GM12878 (cell line): ENCODE measurements around the gene PDE9A. TPM values are rescaled to one million over a fixed set of nuclear protein-coding genes. Genes with fewer than 3 reads are reported as not detected.

Source experiments
- ATAC-seq: fragments of 200-7000 bp; cut with Tn5 transposase; 3 replicates; pipeline ENCODE4 v1.9.1; 2020; ENCODE audit warnings: mild to moderate bottlenecking, moderate library complexity
- BruUV-seq: library from RNA; stranded (reverse); fragments of 400-500 nt; replicated peaks from 2 replicates; lab custom pipeline; 2021; lab: Mats Ljungman, UMichigan
- CTCF ChIA-PET: fragments of 300-600 bp; sonication (Branson Sonifier 250); formaldehyde crosslinking; extraction: SDS; loops from one replicate; lab custom pipeline; 2021; ENCODE audit warnings: inconsistent platforms; lab: Yijun Ruan, JAX
- POLR2A ChIA-PET: fragments of 350-600 bp; formaldehyde crosslinking; extraction: SDS; loops from one replicate; lab custom pipeline; 2021; ENCODE audit warnings: inconsistent platforms; lab: Charles Lee
- RAD21 ChIA-PET: fragments of 300-600 bp; sonication (Branson Sonifier 250); formaldehyde crosslinking; loops from one replicate; lab custom pipeline; 2023; ENCODE audit warnings: antibody characterized with exemption; ENCODE audit not compliant: unreplicated experiment; lab: Charles Lee
- SMC1A ChIA-PET: fragments of 300-600 bp; sonication (Branson Sonifier 250); formaldehyde crosslinking; loops from one replicate; lab custom pipeline; 2023; ENCODE audit not compliant: unreplicated experiment, uncharacterized antibody; lab: Charles Lee
- DNase-seq: peaks from one replicate; pipeline ENCODE4 v3.0.0-alpha.2; 2011; ENCODE audit warnings: low read depth, low spot score
- FAIRE-seq: peaks from 3 replicates; lab custom pipeline; 2011; peaks lifted over from hg19 to GRCh38; lab: Jason Lieb, UNC
- H2AFZ ChIP-seq: 2 replicates; pipeline ENCODE4 v1.6.0; 2011; ENCODE audit warnings: low read depth, low read length, control low read depth; ENCODE audit not compliant: control insufficient read depth
- H3K27ac ChIP-seq: 2 replicates; pipeline ENCODE4 v1.5.1; 2011; ENCODE audit warnings: control low read depth; ENCODE audit not compliant: control insufficient read depth, insufficient read depth
- H3K27me3 ChIP-seq, 2 experiments: replicated peaks in 1 of 2; 2 replicates each; pipeline versions ENCODE4 v1.6.0 to v1.6.1; 2011; ENCODE audit warnings: low read length in 1 of 2; ENCODE audit not compliant: control insufficient read depth in 2 of 2, insufficient read depth in 2 of 2
- H3K36me3 ChIP-seq, 2 experiments: 2 replicates each; pipeline ENCODE4 v1.5.1; 2011; ENCODE audit warnings: low read length in 1 of 2; ENCODE audit not compliant: control insufficient read depth in 2 of 2, insufficient read depth in 2 of 2
- H3K4me1 ChIP-seq: 2 replicates; pipeline ENCODE4 v1.6.1; 2011; ENCODE audit warnings: mild to moderate bottlenecking, low read length, moderate library complexity, mixed read lengths; ENCODE audit not compliant: control insufficient read depth, insufficient read depth
- H3K4me2 ChIP-seq: 2 replicates; pipeline ENCODE4 v1.6.0; 2011; ENCODE audit warnings: control low read depth; ENCODE audit not compliant: control insufficient read depth, insufficient read depth
- H3K4me3 ChIP-seq: fragments of 200-600 bp; sonication (generic); 2 replicates; pipeline ENCODE4 v1.5.1; 2016
- H3K79me2 ChIP-seq: 2 replicates; pipeline ENCODE4 v1.6.0; 2011; ENCODE audit warnings: low read length; ENCODE audit not compliant: control insufficient read depth, insufficient read depth
- H3K9ac ChIP-seq: 2 replicates; pipeline ENCODE4 v1.8.0; 2011; ENCODE audit warnings: low read length, control low read depth, mixed read lengths; ENCODE audit not compliant: control insufficient read depth, insufficient read depth
- H3K9me3 ChIP-seq: replicated peaks from 3 replicates; pipeline ENCODE4 v1.5.1; 2011; ENCODE audit warnings: mild to moderate bottlenecking, low read length; ENCODE audit not compliant: control insufficient read depth, insufficient read depth
- H4K20me1 ChIP-seq: 2 replicates; pipeline ENCODE4 v1.6.0; 2011; ENCODE audit not compliant: control insufficient read depth, insufficient read depth
- CREM ChIP-seq: IDR thresholded peaks from 2 replicates; pipeline ENCODE4 v1.6.1; 2014; ENCODE audit warnings: antibody characterized with exemption, low read depth
- ELK1 ChIP-seq: IDR thresholded peaks from 2 replicates; pipeline ENCODE4 v1.6.1; 2012; ENCODE audit warnings: low read depth, low read length, improper control_type of control experiment
- FOS ChIP-seq: IDR thresholded peaks from 3 replicates; pipeline ENCODE4 v1.6.1; 2011; ENCODE audit warnings: borderline replicate concordance; ENCODE audit not compliant: insufficient read length; ENCODE audit errors: extremely low read depth
- HDAC6 ChIP-seq: fragments of 200-600 bp; sonication (generic); IDR thresholded peaks from one replicate; pipeline ENCODE4 v1.8.0; 2017; ENCODE audit warnings: antibody characterized with exemption; ENCODE audit not compliant: unreplicated experiment
- HSF1 ChIP-seq: fragments of 150-350 bp; IDR thresholded peaks from 2 replicates; pipeline ENCODE4 v1.6.1; 2014; ENCODE audit warnings: mild to moderate bottlenecking, low read depth, low read length
- IKZF2 ChIP-seq, 2 experiments: fragments of 450-650 bp; IDR thresholded peaks; 2 replicates each; pipeline ENCODE4 v1.6.1; 2017; ENCODE audit warnings: mild to moderate bottlenecking in 2 of 2, moderate library complexity in 2 of 2
- KAT2A ChIP-seq: conservative IDR thresholded peaks from 2 replicates; pipeline ENCODE4 v1.6.1; 2011; ENCODE audit warnings: low read depth, low read length; ENCODE audit not compliant: control insufficient read depth
- LARP7 ChIP-seq: fragments of 450-650 bp; IDR thresholded peaks from 2 replicates; pipeline ENCODE4 v1.6.1; 2017; ENCODE audit warnings: mild to moderate bottlenecking
- MTA2 ChIP-seq: fragments of 450-650 bp; IDR thresholded peaks from 2 replicates; pipeline ENCODE4 v1.6.1; 2016; ENCODE audit warnings: low read depth, mild to moderate bottlenecking, moderate library complexity
- PBX3 ChIP-seq: IDR thresholded peaks from 2 replicates; pipeline ENCODE4 v1.6.1; 2011; ENCODE audit warnings: mild to moderate bottlenecking, low read depth, low read length, moderate library complexity; ENCODE audit not compliant: insufficient replicate concordance
- RAD21 ChIP-seq: IDR thresholded peaks from 2 replicates; pipeline ENCODE4 v1.6.1; 2011; ENCODE audit warnings: mild to moderate bottlenecking, low read depth, low read length, moderate library complexity; ENCODE audit not compliant: insufficient read depth
- RB1 ChIP-seq: fragments of 450-650 bp; formaldehyde crosslinking; IDR thresholded peaks from 2 replicates; pipeline ENCODE4 v1.6.1; 2017; ENCODE audit warnings: mild to moderate bottlenecking, borderline replicate concordance
- SMC3 ChIP-seq: IDR thresholded peaks from 2 replicates; pipeline ENCODE4 v1.6.1; 2011; ENCODE audit warnings: low read length, improper control_type of control experiment, borderline replicate concordance
- TARDBP ChIP-seq: IDR thresholded peaks from 2 replicates; pipeline ENCODE4 v1.6.1; 2016; ENCODE audit warnings: borderline replicate concordance
- WRNIP1 ChIP-seq: IDR thresholded peaks from 2 replicates; pipeline ENCODE4 v1.6.1; 2011; ENCODE audit warnings: low read depth, low read length, improper control_type of control experiment, borderline replicate concordance
- WGBS: methylation state at CpG from one replicate; pipeline ENCODE4 v1.1.6; 2016; ENCODE audit warnings: low lambda C conversion rate; ENCODE audit not compliant: insufficient replicate concordance, insufficient coverage; ENCODE audit errors: missing lambda C conversion rate; 5-methylcytosine and 5-hydroxymethylcytosine counted together
- in situ Hi-C: fragments of 300-500 bp; cut with MboI; formaldehyde crosslinking; loops from 9 replicates; pipeline ENCODE4 v1.14.3; 2018; ENCODE audit warnings: mixed read lengths
- intact Hi-C: fragments of 100-400 bp; cut with micrococcal nuclease; formaldehyde crosslinking; loops from one replicate; pipeline ENCODE4 v1.14.2; 2022; ENCODE audit not compliant: unreplicated experiment
- polyA plus RNA-seq, 11 experiments: library from polyadenylated mRNA; depleted of rRNA in 4 of 11; unstranded in 6 of 11; stranded (reverse) in 5 of 11; fragments of >200 nt; fragmentation: Nextera tagmentation in 4 of 11; fragmentation: Illumina TruSeq in 1 of 11; extraction: Ambion mirVana in 4 of 11; extraction: Trizol in 1 of 11; gene quantifications; 1 replicate in 1 of 11; 2 replicates in 10 of 11; pipeline versions ENCODE4 v1.2.1 to v1.2.3, GENCODE V29; 2011 to 2016; ENCODE audit warnings: inconsistent platforms in 2 of 11, missing spikeins in 2 of 11, low read depth in 1 of 11
- total RNA-seq, 4 experiments: library from RNA; depleted of rRNA in 3 of 4; stranded (reverse); fragments of >200 nt in 3 of 4; fragmentation: Illumina TruSeq in 1 of 4; extraction: Trizol in 1 of 4; gene quantifications; 2 replicates each; pipeline versions ENCODE4 v1.2.1 to v1.2.3, GENCODE V29; 2013 to 2021

PDE9A gene
- total and polyA plus RNA-seq, 10 of the 15 experiments (the other 5 are each of a cell fraction or from before 2014, with no cell fraction given) = 0.08 to 0.45 (median 0.20) TPM; not detected in 1

GRCh38 chr21:42638266-42638863, 15.1 kb upstream of the PDE9A start:
- BruUV-seq = no TSS peak

More at GRCh38 chr21:42638266-42638863, 15.1 kb upstream of the PDE9A start:
- H3K79me2 ChIP-seq = no peaks in the 10 kb centered on the region
- peaks cover 0 to 3% of the 10 kb centered on the region in 2 experiments; a peak in 2 of 4 replicates for H3K27me3 ChIP-seq
- WGBS = 24% methylated on average over 17 of the region's 19 CpGs
- DNase-seq (no peak), ATAC-seq (no peak), FAIRE-seq (no peak)
- ChIA-PET SMC1A (no interaction called here), POLR2A (no interaction called here), CTCF (interaction anchor here (0.6 kb wide), 1 partner anchor 188 kb away, joined by 4 read pairs; no protein-coding TSS in a partner anchor), RAD21 (no interaction called here)
- no peaks in the 10 kb centered on the region for H4K20me1 ChIP-seq
- no peaks in the 10 kb centered on the region for H3K9me3 ChIP-seq
- TF ChIP-seq MTA2 (no peak), CREM (no peak), PBX3 (no peak), RAD21 (no peak), ELK1 (no peak), IKZF2 (IDR thresholded peaks at IDR 0.05) (no peak), SMC3 (no peak), LARP7 (no peak), HSF1 (no peak), RB1 (no peak), WRNIP1 (no peak), KAT2A (no peak), HDAC6 (no peak), TARDBP (no peak), FOS (no peak)
- no peak overlapping the region for H3K27ac ChIP-seq
- in situ Hi-C loops (no loop called here), intact Hi-C loops (no loop called here)
- no peak overlapping the region for H3K4me3 ChIP-seq
- no peak overlapping the region for H3K9ac ChIP-seq
- H3K36me3 ChIP-seq = no peaks in the 10 kb centered on the region
- no peaks in the 10 kb centered on the region for H3K4me1 ChIP-seq
- H2AFZ ChIP-seq = no peak overlapping the region
- no peak overlapping the region for H3K4me2 ChIP-seq
